ENCODE data around the gene SIDT2.

DNA sequence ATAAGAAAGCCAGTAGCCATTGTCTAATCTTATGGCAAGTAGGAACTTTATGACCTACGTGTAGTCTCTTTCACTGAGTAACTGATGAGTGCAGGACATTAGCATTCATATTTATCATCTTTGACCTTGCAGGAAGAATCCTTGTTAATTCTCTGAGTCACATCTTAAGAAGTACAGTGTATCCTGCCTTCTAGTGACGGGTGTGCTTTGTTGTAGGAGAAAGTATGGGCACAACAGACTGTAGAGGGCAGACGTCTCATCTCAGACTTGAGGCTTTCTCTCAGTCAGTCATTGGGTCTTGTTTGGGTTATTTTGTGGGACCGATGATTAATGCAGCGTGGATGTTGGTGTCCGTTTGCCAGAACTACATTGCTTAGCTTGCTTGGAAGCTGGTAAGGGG lies 60.8 kb downstream of the SIDT2 start:
- TF ChIP-seq CTCF (IDR thresholded peaks at IDR 0.05) (no peak), ZFX (IDR thresholded peaks at IDR 0.05; ENCODE audit: borderline replicate concordance) (no peak)
